ENCODE results near the gene ATP6V0E2.

The ATP6V0E2 gene

DNA sequence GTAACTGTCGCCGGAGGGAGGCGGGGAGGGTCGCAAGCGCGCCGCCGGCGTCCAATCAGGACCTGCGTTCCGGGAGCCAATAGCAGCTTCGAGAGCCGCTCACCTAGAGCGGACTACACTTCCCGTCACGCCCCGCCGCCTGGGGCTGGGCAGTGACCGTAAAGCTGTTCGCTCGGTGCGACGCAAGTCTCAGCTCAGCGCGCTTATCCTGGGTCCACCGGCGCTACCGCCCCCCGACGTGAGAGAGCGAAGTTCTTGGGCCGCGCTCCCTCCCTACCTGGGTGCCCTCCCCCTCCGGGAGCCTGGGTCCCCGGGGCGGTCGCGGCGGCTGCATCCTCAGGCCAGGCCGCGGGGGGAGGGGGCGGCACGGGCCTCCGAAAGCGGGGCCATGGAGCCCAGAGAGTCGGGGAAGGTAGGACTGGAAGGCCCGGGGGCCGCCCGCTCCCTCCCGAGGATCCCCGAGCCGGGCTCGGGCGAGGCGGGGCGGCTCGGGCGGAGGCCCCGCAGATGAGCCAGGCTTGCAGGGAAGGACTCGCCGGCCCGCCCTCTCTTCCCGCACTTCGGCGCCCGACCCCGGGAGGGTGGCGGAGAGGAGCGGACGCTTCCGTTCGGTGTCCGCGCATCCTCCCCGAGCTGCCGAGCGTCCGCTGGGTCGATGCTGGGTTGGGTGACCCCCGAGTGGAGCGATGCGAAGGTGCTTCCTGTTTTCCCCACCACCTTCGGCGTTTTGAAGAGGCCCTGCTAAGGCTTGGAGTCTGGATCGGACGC, 35.4 kb upstream of the ATP6V0E2 start, which contains the start of gene ZNF862:
TSS of gene ZNF862 (plus strand) at position 152 of the 768 bp plus-strand sequence. CDS start at position 389, 237 bp downstream.
- TF ChIP-seq, protein P1, sequence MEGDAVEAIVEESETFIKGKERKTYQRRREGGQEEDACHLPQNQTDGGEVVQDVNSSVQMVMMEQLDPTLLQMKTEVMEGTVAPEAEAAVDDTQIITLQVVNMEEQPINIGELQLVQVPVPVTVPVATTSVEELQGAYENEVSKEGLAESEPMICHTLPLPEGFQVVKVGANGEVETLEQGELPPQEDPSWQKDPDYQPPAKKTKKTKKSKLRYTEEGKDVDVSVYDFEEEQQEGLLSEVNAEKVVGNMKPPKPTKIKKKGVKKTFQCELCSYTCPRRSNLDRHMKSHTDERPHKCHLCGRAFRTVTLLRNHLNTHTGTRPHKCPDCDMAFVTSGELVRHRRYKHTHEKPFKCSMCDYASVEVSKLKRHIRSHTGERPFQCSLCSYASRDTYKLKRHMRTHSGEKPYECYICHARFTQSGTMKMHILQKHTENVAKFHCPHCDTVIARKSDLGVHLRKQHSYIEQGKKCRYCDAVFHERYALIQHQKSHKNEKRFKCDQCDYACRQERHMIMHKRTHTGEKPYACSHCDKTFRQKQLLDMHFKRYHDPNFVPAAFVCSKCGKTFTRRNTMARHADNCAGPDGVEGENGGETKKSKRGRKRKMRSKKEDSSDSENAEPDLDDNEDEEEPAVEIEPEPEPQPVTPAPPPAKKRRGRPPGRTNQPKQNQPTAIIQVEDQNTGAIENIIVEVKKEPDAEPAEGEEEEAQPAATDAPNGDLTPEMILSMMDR (IDR thresholded peaks at IDR 0.05; ENCODE audit: low read depth, low read length, missing control alignments): peak; percentile 29
- peak within 1 kb of the TSS; percentile 35 for H3K27ac ChIP-seq
- no peaks in the 10 kb centered on the region for H3K27me3 ChIP-seq (replicated peaks)
- H3K36me3 ChIP-seq (replicated peaks): no peaks in the 10 kb centered on the region
- peak; percentile 98 for DNase-seq
- in situ Hi-C loops (cut with HindIII; ENCODE audit: low pct_ligation_motif_present, low sequenced_read_pairs): no loop called here
- H3K4me3 ChIP-seq (ENCODE audit: low read depth, low read length): peak within 1 kb of the TSS; percentile 81

DNA sequence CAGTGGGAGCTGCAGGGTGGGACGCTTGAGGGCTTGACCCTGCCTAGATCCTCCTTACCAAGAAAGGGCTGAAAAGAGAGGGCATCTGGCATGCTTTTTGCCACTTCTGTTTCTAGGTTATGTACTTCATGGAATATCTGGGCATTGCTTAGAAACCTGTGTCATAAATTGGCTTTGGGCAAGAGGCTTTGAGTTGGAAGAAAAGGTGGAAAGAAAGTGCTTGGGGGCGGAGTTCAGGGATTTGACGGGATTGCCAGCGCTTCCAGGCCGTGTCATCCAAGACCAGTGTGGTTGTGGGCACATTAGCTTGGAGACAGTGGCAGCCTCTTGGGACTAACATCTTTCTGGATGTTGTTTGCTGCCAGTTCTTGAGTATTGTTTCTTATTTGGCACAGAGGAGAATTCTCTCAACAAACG, 34.8 kb upstream of the ATP6V0E2 start:
- H3K4me3 ChIP-seq (ENCODE audit: low read depth, low read length): peak overlapping the region; percentile 81
- H3K27me3 ChIP-seq (replicated peaks): no peaks in the 10 kb centered on the region
- DNase-seq: no peak
- in situ Hi-C loops (cut with HindIII; ENCODE audit: low pct_ligation_motif_present, low sequenced_read_pairs): no loop called here
- H3K27ac ChIP-seq: no peak overlapping the region
- TF ChIP-seq, protein P1 (IDR thresholded peaks at IDR 0.05; ENCODE audit: low read depth, low read length, missing control alignments): no peak
- H3K36me3 ChIP-seq (replicated peaks): no peaks in the 10 kb centered on the region

DNA sequence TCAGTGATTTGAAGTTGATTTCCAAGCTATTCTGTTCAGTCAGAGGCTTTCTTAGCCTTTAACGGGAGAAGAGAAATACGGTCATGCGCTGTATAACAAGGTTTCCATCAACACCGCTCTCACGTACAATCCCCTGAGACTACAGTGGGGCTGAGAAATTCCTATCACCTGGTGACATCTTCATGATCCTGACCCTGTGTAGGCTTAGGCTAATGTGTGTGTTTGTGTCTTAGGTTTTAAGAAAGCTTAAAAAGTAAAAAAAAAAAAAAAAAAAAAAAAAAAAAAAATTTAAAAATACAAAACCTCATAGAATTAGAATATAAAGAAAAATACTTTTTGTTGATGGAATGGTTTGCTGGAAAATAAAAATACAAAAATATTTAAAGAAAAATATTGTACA, 33.8 kb upstream of the ATP6V0E2 start:
- TF ChIP-seq, protein P1 (IDR thresholded peaks at IDR 0.05; ENCODE audit: low read depth, low read length, missing control alignments): no peak
- Histone ChIP-seq H3K27ac (no peak overlapping the region), H3K4me3 (ENCODE audit: low read depth, low read length) (no peak overlapping the region), H3K36me3 (replicated peaks) (no peaks in the 10 kb centered on the region), H3K27me3 (replicated peaks) (no peaks in the 10 kb centered on the region)
- in situ Hi-C loops (cut with HindIII; ENCODE audit: low pct_ligation_motif_present, low sequenced_read_pairs): no loop called here
- no peak for DNase-seq

DNA sequence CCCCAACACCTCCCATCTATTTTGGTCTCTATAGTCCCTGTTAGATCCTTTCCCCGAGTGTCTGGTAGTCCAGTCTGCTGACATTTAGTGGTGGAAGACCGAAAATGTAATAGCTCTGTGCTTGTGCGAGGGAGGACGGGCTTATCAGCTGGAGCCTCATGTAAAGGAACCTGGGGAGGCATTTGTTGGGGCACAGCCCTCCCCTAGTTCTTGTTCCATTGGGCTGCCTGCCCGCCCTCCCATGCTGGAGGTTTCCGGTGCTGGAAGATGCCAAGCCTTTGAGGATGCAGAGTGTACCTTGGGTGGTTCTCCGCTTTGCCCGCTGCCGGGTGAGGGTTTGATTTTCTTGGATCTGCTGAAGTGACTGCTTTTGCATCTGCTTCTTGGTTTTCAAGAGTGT, 30.2 kb upstream of the ATP6V0E2 start:
- no peak for DNase-seq
- no peak overlapping the region for H3K27ac ChIP-seq
- no peaks in the 10 kb centered on the region for H3K36me3 ChIP-seq (replicated peaks)
- no peaks in the 10 kb centered on the region for H3K27me3 ChIP-seq (replicated peaks)
- TF ChIP-seq, protein P1 (IDR thresholded peaks at IDR 0.05; ENCODE audit: low read depth, low read length, missing control alignments): no peak
- in situ Hi-C loops (cut with HindIII; ENCODE audit: low pct_ligation_motif_present, low sequenced_read_pairs): no loop called here
- H3K4me3 ChIP-seq (ENCODE audit: low read depth, low read length): no peak overlapping the region

DNA sequence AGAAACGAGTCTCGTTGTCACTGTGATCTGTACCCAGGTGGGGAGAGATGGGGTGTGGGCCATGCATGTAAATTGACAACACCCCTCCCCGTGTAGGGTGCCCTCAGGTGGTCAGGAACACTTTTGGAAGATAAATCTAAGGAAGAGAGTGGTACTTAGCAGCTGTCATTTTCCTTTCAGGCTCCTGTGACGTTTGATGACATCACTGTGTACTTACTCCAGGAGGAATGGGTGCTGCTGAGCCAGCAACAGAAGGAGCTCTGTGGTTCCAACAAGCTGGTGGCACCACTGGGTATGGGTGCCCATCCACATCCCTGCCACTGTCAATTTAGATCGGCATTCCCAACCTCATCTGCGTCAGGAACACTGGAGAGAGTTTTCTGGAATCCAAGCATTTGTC, 29.3 kb upstream of the ATP6V0E2 start:
- TF ChIP-seq, protein P1 (IDR thresholded peaks at IDR 0.05; ENCODE audit: low read depth, low read length, missing control alignments): no peak
- no peak overlapping the region for H3K27ac ChIP-seq
- H3K4me3 ChIP-seq (ENCODE audit: low read depth, low read length): no peak overlapping the region
- no peaks in the 10 kb centered on the region for H3K36me3 ChIP-seq (replicated peaks)
- H3K27me3 ChIP-seq (replicated peaks): no peaks in the 10 kb centered on the region
- no peak for DNase-seq
- in situ Hi-C loops (cut with HindIII; ENCODE audit: low pct_ligation_motif_present, low sequenced_read_pairs): no loop called here

All from brain microvascular endothelial cell (primary cell).